Iris pigment epithelial cell (primary cell): ENCODE results near the gene ZWILCH.

Experiments
- DNase-seq: peaks from one replicate; pipeline ENCODE4 v3.0.0-alpha.2; 2011; ENCODE audit warnings: low read depth

Gene ZWILCH

DNA sequence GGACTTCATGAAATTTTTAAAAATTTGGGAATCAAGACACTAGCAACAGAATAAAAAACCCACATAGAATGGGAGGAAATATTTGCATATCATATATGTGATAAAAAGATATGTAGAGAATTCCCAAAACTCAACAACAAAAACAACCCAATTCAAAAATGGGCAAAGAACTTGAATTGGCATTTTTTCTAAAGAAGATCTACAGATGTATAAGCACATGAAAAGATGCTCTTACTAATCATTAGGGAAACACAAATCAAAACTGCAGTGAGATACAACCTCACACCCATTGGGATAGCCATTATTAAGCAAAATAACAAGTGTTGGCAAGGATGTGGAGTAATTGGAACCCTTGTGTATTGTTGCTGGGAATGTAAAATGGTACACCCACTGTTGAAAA is 50.6 kb downstream of the ZWILCH start:
- no peak for DNase-seq

- DNase-seq: no peak
Measured at GRCh38 chr15:66558271-66558670, 53.1 kb downstream of the ZWILCH start.

- no peak for DNase-seq
Measured at GRCh38 chr15:66560856-66561525, 55.9 kb downstream of the ZWILCH start.

GRCh38 chr15:66563126-66563525 is 58.0 kb downstream of the ZWILCH start:
- DNase-seq: peak; percentile 63

DNA sequence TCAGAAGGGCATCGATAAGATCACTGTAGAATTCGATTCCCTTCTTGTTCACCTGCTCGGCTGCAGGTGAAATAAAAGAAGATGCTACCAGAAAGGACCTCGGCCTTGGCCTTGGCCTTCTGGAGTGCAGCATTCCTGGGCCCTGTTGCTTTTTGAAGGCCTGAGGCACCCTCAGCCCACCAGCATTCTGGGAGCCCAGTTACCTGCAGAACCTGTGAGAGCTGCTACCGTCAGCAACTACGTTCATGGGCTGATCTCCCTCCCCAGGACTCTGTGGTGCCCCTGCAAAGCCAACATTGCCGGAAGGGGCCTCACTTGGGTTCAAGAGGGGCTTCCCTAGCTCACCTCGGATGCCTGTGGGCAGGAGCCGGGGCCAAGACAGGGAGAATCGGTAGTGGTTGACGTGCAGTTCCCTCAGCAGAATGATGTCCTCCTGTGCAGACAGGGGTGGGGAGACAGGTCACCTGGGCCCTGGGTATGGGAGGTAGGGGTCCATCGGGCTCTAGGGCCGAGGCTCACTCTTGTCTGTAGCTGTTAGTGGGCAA is 58.5 kb downstream of the ZWILCH start:
- no peak for DNase-seq

DNA sequence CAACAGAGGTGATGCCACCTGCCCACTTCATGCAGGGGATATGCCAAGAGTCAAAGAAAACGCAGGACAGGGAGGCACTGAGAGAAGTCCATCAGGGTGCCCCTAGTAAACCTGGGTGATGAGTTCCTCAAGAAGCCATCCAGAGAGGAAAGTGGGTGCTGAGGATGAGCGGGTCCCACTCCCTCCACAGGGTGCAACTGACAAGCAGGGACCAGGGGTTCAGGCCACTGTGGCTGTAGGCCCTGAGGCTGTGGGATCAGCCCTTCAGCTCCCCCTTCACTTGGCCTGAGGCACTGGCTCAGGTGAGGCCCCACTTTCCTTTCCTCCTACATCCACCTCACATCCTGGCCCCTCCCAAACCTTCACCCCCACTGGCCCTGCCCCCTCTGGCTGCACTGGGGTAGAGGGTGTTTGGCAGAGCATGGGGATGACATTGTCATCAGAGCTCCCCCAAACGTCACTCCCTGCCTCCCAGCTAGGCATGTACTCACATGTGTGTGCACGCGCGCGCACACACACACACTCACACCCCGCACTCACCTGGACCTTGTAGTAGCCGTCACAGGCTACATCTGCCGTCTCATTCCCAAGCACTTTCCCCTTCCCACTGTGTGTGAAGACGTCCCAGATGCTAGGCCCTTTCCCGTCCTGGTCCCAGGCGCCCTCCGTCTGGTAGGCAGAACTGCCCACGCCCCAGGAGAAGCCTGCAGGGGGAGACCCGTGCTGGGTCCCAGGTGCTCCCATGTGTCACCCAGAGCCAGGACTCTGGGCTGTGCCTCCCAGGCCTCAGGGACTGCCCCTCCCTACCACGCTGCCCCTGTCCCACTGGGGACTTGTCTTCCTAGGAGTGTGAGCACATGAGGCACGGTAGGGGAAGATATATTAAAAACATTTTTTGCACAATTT is 59.3 kb downstream of the ZWILCH start:
- DNase-seq: no peak

DNA sequence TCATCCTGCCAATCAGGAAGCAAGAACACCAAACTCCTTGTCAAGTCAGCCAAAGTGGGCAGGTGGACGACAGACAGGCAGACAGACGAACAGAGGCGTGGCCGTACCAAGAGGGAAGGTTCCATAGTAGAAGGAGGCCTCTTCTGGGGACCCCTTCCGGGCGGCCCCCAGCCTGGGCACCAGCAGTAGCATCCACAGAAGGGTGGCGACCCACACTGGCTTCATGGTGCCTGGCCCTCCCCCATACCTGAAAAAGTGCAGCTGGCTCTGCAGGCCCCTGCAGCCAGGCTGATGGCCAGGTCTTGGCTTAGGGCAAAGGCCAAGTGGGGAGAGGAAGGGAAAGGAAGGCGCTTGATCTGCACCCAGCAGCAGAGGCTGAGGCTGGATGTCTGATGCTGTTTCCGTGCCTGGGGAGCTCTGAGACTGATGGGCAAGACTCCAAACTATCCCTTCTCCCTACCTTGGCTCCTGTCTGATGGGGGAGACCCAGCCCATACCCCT is 60.1 kb downstream of the ZWILCH start:
- no peak for DNase-seq

DNA sequence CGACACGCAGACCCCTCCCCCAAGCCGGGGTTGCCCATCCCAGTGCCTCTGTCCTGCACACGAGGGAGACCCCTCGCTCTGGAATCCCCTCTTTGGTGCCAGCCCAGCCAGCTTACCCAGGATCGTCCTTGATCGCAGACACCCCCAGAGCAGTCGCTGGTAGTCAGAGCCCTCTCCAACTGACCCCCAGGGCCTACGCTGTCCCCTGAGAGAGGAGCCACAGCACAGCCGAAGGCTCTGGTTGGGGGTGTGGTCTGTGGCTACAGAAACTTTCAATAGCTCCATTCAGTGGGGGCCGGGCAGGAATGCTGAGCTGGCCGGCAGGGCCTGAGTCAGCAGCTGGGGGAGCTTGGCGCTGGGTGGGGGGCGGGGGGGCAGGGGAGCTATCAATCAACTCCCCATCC is 60.6 kb downstream of the ZWILCH start, which contains the start of gene LCTL:
Gene LCTL, minus strand, starts transcription at position 258 of the 404 bp plus-strand sequence. CDS start 633 bp downstream, outside the sequence.
- peak; percentile 74 for DNase-seq

- peak; percentile 70 for DNase-seq
Measured at GRCh38 chr15:66566963-66567531, 61.9 kb downstream of the ZWILCH start.

DNA sequence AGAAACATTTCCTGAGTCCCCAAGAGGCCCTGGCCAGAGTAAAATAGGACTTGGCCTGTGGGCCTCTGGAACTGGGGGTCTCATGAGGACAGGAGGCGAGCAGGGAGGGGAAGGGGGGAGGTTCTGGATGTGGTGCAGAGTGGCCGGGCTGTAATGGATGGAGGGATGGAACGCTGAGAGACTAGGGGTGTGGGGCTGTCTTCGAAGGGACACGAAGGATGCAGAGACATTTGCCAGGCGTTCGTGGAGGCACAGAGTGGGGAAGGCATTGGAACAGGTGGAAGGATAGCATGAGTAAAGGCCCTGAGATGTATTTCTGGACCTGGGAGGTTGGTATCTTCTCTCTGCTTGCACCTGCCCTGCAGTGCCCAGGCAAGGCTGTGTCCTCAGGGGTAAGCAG is 62.8 kb downstream of the ZWILCH start:
- DNase-seq: no peak

- no peak for DNase-seq
Measured at GRCh38 chr15:66569461-66570137, 64.5 kb downstream of the ZWILCH start.

- DNase-seq: no peak
Measured at GRCh38 chr15:66570327-66570726, 65.2 kb downstream of the ZWILCH start.

GRCh38 chr15:66570842-66571478 is 65.8 kb downstream of the ZWILCH start:
- DNase-seq: no peak

DNA sequence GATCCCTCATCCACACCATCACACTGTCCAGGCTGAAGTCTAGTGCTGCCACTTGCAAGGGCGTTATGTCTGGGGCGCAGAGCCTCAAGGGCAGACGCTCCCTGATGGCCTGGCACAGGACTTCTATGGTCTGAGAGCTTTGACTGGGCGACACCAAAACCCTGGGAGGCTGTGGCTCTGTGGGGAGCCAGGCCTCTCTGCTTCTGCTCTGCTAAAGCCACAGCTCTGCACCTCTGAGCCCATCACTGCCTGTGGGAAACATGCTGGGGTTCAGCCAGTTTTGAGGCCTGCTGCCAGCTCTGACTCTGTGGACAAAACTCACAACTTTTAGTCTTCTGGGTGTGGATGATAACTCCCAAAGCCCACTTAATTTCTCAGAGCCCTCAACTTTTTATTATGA is 67.0 kb downstream of the ZWILCH start:
- no peak for DNase-seq

DNA sequence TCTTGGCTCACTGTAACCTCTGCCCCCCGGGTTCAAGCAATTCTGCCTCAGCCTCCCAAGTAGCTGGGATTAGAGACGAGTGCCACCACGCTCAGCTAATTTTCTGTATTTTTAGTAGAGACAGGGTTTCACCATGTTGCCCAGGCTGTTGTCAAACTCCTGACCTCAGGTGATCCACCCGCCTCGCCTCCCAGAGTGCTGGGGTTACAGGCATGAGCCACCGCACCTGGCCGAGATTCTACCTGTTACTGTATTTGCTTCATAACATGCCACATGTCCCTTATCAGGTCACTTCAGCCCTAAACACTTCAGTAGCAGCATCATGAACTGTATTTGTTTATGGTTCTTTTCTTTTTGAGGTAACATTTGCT is 68.2 kb downstream of the ZWILCH start:
- DNase-seq: no peak

DNA sequence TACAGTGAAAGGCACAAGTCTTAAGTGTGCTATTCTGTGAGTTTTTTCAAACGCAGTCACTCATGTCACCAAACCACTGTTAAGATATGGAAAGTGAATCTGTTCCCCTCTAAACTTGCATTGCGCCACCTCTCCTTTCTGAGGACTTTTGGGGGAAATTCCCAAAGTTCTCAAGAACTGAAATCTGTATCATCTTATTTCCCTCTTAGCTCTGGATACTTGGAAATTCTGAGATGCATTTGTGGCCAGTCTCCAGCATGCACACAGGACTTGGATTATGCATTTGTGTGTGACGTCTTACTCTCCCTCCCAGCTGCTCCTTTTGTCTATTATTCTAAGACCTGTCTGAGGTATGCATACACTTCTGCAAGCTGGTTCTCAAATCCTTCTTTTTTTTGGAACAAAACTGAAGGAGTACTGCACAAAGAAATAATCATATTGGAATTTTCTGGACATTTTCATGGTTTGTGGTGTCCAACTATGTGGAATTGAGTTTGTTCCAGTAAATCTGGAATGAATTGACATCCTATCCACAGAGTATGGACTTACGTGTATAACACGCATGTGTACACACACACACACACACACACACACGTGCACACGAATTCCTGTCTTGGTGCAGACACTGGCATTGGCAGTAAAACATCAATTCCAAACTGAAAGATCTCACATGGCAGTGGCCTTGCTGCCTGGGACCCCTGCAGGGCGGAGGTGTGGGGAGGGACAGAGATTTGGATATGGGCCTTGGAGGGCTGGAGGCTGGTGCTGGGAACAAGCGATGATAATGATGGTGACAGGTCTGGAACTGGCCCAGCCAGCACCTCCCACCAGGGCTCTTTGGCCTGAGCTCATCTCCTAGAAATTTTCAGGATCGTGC is 68.8 kb downstream of the ZWILCH start:
- DNase-seq: no peak

DNA sequence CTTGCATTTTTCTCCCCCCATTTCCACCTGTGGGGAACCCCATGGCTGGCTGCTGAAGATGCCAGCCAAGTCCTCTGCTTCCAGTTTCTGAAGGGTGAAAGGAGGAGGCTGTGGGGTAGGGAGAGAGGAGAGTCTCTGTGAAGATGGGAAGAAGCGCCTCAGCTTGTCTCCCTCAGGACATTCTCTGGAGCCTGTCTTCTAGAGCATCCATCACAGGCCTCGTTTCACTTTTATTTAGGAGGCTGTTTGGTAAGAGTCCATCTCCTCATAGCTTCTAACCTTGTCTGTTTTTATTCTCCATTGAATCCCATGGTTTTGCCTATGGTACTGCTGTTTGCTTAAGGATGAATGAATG is 69.4 kb downstream of the ZWILCH start:
- no peak for DNase-seq

DNA sequence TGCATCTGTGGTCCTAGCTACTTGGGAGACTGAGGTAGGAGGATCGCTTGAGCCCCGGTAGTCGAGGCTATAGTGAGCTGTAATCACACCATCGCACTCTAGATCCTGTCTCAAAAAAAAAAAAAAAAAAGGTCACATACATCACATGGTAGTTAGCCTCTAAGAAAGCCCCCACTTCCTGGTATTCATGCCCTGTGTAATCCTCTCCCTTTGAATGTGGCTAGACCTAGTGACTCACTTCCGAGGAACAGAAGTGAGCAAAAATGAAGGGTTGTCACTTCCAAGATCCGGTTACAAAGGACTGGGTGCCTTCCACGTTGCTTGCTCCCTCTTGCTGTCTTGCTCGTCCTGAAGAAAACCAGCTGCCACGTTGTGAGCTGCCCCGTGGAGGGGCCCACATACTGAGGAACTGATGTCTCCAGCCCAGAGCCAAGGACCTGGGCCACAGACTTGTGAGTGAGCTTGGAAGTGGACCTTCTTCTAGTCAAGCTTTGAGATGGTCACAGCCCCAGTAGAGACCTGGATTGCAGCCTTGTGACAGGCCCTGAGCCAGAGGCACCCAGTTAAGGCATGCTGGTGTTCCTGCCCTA is 73.3 kb downstream of the ZWILCH start:
- peak; percentile 78 for DNase-seq

- DNase-seq: peak; percentile 41
Measured at GRCh38 chr15:66580643-66581042, 75.5 kb downstream of the ZWILCH start.

DNA sequence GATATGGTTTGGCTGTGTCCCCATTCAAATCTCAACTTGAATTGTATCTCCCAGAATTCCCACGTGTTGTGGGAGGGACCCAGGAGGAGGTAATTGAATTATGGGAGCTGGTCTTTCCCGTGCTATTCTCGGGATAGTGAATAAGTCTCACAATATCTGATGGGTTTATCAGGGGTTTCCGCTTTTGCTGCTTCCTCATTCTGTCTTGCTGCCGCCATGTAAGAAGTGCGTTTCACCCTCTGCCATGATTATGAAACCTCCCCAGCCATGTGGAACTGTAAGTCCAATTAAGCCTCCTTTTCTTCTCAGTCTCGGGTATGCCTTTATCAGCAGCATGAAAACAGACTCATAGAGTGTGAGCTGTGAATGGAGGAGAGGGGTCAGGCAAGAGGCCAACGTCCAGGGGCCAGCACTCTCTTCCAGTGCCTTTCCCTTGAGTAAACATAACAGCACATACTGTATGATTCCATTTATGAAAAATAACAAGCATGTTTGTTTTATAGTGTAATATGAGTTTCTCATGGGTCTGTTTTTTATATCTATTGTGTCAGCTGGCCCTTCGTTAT is 76.9 kb downstream of the ZWILCH start:
- no peak for DNase-seq
